Measurements from ENCODE around the gene PLCD3.
A peak's percentile ranks its signal among the peaks of the same experiment; 100 is the strongest.

PLCD3 gene

DNA sequence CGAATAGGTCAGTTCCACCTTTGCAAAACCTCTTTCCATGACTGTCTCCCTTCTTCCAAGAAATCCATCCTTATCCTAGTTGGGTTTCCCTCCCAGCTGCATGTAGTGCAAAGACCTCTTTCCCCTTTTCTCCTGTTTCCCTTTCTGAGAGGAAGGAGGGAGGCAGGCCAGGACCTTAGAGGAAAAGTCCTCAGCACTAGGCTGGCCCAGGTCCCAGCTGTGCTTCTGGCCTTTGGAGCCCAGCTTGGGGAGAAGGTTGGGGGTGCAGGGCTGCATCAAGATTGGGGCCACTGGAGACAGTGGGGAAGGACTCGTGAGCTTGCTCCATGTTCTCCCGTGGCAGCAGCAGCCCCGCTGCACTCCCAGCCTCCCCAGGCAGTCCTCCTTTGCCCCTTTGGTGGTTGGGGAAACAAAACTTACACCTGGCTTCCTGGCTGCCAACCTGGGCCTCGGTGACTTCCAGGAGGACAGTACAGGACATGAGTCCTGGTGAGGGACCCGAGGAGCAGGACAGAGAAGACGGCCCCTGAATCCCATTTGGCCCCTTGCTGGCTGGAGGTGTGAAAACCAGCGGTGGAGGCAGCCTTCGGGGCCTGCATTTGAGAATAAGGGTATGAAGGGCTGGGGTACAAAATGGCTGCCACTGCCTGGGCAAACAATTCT is 29.8 kb upstream of the PLCD3 start:
- Mint-ChIP-seq H3K36me3 (ENCODE audit: low read depth) (peaks cover 26% of the 10 kb centered on the region), H3K4me1 (peaks cover 49% of the 10 kb centered on the region), H3K27ac (peak overlapping the region; percentile 92), H3K4me3 (peak overlapping the region; percentile 94), H3K9me3 (no peaks in the 10 kb centered on the region), H3K27me3 (ENCODE audit: low read depth, poor library complexity) (no peaks in the 10 kb centered on the region)
- no peak for TF ChIP-seq CTCF (IDR thresholded peaks at IDR 0.05)
- no peak for DNase-seq

- Mint-ChIP-seq H3K27ac (peak within 1 kb of the TSS; percentile 98), H3K4me3 (peak within 1 kb of the TSS; percentile 94), H3K36me3 (ENCODE audit: low read depth) (peaks cover 24% of the 10 kb centered on the region), H3K27me3 (ENCODE audit: low read depth, poor library complexity) (no peaks in the 10 kb centered on the region), H3K4me1 (peaks cover 49% of the 10 kb centered on the region), H3K9me3 (no peaks in the 10 kb centered on the region)
- peak; percentile 99 for DNase-seq
- no peak for TF ChIP-seq CTCF (IDR thresholded peaks at IDR 0.05)
These were observed 29.1 kb upstream of the PLCD3 start, which contains the start of gene HEXIM2 for GRCh38 chr17:45161288-45162024. Gene HEXIM2, plus strand, starts transcription at chr17:45161875. Its CDS starts 919 bp downstream, at chr17:45162794.

DNA sequence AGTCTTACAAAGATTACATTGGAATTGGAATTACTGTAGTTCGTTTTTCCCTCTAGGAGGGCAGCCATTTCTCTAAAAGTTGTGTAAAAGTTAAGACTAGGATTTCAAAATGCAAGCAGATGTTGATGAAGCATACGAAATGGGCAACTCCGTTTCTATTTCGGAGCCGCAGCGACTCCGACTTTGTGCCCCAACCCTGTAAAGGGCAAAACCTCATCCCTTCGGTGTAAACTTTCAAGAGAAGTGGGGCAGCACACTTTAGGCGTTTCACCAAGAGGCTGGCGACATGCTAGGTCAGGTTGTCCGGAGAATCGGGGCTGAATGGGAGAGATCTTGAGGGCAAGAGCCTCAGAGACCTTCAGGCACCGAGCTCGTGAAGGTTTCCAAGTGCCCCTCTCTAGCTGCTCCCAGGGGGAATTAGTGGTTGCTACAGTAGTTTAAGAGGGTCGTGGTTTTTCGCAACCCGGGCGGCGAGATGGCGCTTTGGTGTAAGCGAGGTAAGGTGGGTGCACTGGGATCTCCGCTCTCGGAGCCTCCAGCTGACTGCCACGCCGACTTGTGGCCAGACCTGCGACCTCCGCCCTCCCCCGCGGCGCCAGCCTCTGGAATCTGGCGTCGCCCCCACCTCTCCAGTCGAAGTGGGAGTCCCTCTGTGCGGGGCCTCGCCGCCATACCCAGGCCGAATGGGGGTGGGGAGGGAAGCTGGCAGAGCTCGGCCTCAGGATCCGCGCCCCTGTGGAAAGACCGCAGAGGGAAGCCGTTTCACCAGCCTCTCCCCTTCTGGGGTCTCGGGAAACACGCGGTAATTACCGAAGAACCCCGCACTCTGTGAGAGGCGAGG is 28.4 kb upstream of the PLCD3 start:
- peaks cover 28% of the 10 kb centered on the region for H3K36me3 Mint-ChIP-seq (ENCODE audit: low read depth)
- no peak for TF ChIP-seq CTCF (IDR thresholded peaks at IDR 0.05)
- DNase-seq = peak; percentile 83
- no peaks in the 10 kb centered on the region for H3K9me3 Mint-ChIP-seq
- H3K27ac Mint-ChIP-seq = peak overlapping the region; percentile 98
- peaks cover 2% of the 10 kb centered on the region for H3K27me3 Mint-ChIP-seq (ENCODE audit: low read depth, poor library complexity)
- H3K4me3 Mint-ChIP-seq = peak overlapping the region; percentile 94
- H3K4me1 Mint-ChIP-seq = peaks cover 57% of the 10 kb centered on the region

DNA sequence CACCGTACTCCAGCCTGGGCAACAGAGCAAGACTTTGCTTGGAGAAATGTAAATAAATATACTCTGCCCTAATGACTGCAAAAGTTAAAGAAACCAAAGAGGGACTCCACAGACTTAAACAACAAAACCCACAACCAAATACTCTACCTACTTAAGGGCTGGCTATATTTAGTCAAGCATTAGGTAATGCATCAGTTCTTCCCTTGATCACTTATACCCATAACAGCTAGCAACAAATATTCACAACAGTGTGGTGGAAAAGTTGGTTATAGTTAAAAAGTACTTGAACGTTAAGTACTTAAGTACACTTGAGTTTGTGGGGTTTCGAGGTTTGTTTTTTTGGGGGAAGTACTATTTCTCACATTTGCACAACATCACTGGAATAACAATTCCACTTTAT is 23.9 kb upstream of the PLCD3 start:
- DNase-seq = no peak
- no peaks in the 10 kb centered on the region for H3K9me3 Mint-ChIP-seq
- no peak for TF ChIP-seq CTCF (IDR thresholded peaks at IDR 0.05)
- H3K27ac Mint-ChIP-seq = no peak overlapping the region
- no peak overlapping the region for H3K4me3 Mint-ChIP-seq
- peaks cover 2% of the 10 kb centered on the region for H3K27me3 Mint-ChIP-seq (ENCODE audit: low read depth, poor library complexity)
- H3K36me3 Mint-ChIP-seq (ENCODE audit: low read depth) = peaks cover 23% of the 10 kb centered on the region
- H3K4me1 Mint-ChIP-seq = peaks cover 45% of the 10 kb centered on the region

- Mint-ChIP-seq H3K36me3 (ENCODE audit: low read depth) (peaks cover 23% of the 10 kb centered on the region), H3K4me1 (peaks cover 51% of the 10 kb centered on the region), H3K4me3 (no peak overlapping the region), H3K27ac (peak overlapping the region; percentile 50), H3K9me3 (no peaks in the 10 kb centered on the region), H3K27me3 (ENCODE audit: low read depth, poor library complexity) (peaks cover 2% of the 10 kb centered on the region)
- no peak for TF ChIP-seq CTCF (IDR thresholded peaks at IDR 0.05)
- DNase-seq = no peak
These were observed 23.2 kb upstream of the PLCD3 start for GRCh38 chr17:45155483-45155882.

All from nephron progenitor cell (in vitro differentiated cells).